Measurements from ENCODE around the gene OSBP.

DNA sequence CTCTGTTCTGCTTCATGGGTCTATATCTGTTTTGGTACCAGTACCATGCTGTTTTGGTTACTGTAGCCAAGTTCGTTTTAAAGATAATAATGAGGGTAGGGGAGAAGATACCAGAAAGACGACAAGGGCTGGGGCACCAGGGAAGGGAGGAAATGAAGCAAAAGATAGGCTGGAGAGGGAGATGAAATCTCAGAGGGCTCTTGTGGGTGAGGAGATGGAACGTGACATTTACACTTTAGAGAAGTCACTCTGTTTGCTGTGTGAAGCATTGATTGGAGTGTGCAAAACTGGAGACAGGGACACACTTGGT is 70.8 kb downstream of the OSBP start:
- TF ChIP-seq EZH2 (IDR thresholded peaks at IDR 0.05; ENCODE audit: borderline replicate concordance, insufficient read depth, low read depth, low read length, poor library complexity, severe bottlenecking) (no peak), CTCF (IDR thresholded peaks at IDR 0.05) (no peak)

Measured in B cell (primary cell).